DMS53 treated with DMSO at 0.1 percent for 48 hours (cell line): Measurements from ENCODE around the gene PCGF3.
"Not testable (repeated sequence)": the region's sequence is repeated elsewhere in the genome, so short reads cannot be mapped to it uniquely, and the experiment has no call there.

Source experiments
- DNase-seq: peaks from one replicate; lab custom pipeline; 2025; ENCODE audit not compliant: unreplicated experiment; lab: John Stamatoyannopoulos, UW

Gene PCGF3

DNA sequence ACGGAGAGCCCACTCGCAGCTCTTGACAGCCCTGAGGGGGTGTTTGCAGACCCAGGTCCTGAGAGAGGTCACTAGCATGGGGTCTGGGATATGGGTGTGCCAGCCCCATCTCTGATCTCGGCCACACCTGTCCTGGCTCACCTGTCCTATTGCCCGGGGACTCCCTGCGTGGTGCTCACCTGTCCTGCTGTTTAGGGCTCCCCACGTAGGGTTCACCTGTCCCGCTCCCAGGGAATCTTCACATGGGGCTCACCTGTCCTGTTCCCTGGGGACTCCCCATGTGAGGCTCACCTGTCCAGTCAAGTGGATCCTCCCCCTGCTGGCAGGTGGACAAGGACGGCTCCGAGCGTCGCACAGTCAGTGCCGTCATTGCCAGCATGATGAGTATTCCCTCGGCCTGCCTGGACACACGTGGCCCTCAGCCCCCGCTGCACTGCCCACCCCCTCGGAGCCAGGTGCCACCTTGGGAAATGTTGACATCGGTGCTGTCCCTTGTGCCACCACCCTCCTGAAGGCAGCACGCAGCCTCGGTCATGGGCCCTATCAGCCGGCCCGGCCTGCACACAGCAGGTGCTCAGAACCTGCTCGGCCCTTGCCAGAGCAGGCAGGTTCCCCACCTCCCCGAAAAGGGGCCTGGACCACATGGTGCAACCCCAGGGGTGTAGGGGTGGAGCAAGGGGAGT lies 23.0 kb upstream of the PCGF3 start:
- DNase-seq: peak; percentile 76

DNA sequence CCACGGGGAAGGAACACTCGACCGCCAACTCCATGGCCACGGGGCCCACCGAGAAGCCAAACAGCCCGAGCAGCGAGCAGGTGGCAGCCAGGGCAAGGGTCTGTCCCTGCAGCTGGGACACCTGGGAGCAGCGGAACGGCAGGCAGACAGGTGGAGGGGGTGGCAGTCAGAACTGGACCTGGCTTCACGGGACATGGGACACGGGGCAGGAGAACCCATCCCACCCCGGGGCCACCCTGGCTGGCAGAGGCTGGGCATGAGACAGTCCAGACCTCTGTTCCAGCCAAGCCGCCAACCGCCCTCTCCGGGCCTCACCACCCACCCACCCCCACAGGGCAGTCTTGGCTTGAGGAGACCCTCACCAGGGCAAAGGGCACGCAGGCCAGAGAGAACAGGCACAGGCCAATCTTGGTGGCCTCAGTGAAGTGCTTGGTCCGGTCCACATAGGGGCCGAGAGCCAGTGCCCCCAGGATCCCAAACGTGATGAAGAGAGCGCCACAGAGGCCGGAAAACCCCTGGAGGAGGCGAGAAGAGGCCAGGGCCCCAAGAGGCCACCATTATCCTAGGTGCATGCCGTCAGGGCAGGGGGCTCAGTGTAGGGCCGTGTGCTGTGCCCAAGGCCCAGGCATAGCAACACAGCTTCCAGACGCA lies 22.3 kb upstream of the PCGF3 start:
- DNase-seq: no peak

DNA sequence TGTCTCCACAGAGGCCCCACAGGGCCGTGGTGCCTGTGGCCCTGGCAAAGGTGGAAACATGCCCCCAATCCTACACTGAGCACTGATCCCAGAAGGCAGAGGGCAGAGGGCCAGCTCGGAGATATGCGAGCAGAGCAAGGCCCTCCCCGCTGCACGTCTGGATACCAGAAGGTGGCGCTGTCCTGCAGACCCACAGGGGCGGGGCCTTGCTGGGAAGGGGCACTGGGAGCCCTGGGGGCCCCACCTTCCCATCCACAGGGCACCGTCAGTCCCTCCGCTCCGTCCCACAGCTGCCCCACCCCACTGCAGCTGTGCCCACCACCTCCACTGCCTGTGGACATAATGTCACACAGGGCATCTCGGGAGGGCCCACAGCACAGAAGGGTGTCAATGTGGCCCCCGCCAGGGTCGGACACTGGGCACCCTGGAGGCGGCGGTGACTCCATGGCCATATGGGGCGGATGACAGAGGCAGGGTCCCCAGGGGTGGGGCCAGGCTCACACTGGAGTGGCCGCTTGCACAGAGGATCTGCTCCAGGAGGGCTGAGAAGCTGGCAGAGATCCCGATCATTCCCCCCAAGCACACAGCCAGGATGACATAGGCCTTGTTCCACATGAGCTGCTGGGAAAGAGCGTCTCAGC lies 21.5 kb upstream of the PCGF3 start:
- peak; percentile 52 for DNase-seq

DNA sequence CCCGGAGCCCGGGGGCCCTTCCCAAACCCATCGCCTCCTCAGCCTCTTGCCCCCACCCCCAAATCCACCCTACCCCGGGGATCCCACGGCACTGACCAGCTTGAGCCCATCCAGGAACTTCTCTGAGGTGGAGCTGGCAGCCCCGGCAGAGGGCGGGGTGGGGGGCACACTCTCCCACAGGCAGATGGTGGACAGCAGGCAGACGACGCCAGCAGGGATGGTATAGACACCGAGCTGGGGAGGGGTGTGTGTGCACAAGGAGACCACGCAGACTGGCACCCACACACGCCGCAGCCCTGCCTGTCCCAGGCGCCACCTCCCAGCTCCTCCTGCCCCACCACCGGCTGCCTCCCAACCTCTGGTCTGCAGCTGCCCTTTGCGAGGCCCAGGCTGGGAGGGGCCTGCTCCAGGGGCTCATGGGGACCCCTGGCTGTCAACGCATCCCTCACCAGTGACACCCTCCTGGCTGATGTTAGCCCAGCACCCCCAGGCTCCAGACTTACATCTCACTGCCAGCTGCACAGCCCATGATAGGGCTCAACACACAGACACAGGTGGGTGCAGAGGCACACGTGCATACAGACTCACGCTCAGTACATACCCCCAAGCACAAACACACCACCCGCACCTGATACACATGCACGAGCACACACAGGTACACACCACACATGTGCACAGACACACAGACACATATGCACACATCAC lies 20.9 kb upstream of the PCGF3 start:
- no peak for DNase-seq

DNA sequence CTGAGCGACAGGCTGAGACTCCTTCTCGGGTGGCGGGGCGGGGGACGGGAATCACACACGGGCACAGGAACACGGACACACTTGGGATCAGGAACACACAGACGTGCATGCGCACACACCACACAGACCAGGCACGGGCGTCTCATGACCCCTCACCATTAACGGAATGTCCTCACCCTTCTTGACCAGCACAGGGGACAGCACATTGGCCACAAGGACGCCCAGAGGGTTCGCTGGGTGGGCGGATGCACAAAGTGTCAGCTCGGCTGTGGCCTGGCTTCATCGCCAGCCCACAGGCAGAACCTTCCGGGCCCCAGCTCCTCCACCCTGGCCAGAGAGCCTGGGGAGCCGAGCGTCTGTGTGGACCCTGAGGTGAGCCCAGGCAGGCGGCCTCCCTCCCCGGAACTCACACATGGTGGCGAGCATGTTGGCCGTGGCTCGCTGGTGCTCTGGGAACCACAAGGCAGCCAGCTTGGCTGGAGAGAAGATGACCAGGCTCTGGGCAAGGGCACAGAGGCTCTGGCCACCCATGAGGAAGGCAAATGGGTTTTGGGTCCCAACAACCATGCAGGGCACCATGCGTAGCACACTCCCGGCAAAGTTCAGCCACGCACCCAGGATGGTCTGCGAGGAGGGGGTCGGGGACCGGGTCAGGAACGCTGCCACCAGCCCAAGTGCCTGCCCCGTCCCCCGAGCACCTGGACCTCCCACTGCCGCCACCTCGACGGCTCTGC lies 19.8 kb upstream of the PCGF3 start:
- DNase-seq: no peak

DNA sequence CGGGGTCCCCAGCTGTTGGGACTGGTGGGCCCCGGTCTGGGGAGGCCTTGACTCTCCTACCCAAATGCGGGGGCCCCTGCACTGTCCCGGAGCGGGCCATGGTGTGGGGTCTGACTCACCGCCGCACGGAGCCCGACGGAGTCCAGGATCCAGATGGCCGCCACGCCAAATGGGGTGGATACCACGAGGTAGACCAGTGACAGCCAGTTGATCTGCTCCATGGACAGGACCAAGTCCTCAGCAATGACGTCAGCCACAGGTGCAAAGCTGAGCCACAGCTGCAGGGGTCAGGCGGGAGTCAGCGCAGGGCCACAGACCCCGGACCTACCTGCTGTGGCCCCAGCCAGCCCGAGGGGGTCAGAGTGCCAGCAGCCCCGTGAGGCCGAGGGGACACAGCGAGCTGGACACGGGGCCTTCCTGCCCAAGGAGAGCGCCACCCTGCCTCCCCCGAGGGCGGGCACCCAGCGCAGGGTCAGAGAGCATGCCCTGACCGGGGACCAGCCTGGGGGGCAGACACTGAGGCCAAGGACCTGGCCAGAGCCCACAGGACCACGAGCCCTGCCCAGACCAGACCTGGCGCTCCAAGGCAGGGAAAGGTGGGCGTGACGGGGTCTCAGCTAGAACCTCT lies 19.1 kb upstream of the PCGF3 start:
- no peak for DNase-seq

DNA sequence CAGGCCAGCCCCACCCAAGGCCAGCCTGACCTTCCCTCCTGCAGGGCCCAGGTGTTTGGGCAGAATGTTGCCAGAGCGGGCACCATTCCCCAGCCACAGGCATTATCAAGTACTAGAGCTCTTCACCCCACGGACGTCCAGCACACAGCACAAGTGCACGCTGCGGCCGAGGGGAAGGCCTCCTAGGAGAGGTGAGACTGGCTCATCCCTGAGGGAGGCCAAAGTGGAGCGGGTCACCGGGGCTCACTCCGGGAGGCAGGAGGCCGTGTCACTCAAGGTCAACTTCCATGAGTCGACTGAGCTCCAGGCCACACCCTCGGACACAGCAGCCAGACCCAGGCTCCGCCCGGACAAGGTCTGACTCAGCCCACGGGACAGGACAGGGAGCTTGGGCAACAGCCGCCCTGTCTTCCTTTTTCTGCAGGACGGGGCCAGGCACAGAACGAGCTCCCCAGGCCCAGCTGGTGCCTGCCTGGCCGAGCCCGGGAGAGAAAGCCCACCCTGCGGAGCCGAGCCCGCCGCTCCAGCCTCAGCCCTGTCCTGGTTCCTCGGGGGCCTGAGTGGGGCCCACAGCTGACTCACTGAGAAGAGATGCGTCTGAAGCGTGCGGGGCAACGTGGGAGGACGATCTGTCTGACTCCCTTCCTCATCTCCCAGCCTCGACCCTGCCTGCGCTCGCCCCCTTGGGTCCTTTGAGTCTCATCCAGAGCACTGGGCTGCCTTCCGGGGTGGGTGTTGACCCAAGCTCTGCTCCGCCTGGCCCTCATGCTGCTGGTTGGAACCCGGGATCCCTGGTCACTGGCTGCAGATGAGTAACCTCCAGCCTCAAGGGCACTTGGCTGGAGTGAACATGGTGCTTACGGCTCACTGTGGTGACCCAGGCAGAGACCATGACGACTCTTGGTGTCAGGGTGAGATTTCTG lies 18.3 kb upstream of the PCGF3 start:
- DNase-seq: no peak

DNA sequence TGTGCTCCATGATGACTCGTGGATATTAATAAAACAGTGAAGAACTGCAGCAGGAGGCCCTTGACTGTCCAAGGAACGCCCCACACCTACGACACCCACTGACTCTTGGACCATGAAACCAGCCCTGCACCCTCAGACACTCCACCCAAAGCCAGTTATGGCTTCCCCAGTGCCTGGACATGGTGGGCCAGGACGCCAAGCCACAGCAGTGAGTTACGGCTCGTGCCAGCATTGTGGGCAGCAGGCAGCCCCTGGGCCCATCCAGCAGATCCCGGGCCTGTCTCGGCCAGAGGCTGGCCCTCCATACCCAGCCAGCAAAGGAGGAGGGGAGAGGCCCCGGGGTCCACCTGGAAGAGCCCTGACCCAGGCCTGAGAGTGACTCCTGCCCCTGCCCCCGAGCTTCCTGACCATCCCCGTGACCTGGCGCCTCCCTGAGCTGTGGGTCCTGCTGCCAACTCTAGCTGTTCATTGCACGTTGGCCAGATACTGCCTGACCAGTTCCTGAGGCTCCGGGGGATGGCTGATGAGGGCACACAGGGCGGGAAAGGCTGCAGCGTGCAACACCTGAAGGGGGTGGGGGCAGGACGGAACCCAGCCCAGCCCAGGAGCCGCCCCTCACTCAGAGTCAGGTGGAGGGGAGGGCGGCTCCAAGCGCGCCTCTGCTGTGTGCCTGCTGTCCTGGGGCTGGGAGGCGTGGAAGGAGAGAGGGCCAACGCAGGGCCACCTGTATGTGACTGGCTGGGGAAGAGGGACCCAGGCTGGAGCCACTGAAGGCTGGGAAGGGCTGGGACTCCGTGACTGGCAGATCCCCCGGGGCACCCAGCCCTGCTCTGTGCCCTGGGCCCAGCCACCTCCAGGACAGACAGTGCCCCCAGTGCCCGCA lies 17.4 kb upstream of the PCGF3 start:
- peak; percentile 50 for DNase-seq

DNA sequence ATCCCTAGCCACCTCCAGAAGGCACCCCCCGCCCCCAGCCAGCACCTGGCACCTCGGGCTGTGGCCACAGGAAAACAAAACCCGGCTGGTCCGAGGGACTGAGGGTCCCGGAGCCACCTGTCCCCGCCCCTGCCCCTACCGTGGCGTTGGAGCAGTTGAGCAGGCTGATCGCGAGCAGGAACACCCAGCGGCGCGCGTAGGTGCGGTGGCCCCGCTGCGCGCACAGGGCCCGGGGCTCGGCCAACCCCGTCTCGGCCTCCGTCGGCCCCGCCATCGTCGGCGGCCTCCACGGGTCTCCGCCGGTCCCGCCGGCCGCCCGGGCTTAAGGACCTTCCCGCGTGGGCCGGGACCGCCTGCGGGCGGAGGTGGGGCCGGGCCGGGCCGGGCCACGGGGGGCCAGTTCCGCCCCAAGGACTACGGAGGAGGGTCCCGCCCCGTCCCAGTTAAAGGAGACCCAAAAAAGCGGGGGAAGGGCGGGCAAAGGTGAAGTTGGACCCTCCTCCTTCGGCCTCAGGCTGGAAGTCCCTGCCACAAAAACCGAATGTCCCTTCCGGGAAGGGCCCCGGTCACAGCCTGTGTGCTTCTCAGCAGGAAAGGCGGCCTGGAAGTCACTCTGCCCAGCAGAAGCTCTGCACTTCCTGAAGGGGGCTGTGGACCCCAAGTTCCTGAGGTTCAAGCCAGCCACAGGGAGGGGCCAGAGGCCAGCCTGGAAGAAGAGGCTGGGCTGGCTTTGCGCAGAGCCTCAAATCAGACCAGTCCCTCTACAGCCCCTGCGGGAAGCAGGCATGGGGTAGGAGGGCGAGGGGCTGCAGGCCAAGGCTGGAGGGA lies 16.6 kb upstream of the PCGF3 start, which contains the start of gene SLC49A3:
Gene SLC49A3 (minus strand): TSS at position 298 of the 828 bp plus-strand sequence. CDS start 24 bp downstream, at position 274.
- peak; percentile 18 for DNase-seq

DNA sequence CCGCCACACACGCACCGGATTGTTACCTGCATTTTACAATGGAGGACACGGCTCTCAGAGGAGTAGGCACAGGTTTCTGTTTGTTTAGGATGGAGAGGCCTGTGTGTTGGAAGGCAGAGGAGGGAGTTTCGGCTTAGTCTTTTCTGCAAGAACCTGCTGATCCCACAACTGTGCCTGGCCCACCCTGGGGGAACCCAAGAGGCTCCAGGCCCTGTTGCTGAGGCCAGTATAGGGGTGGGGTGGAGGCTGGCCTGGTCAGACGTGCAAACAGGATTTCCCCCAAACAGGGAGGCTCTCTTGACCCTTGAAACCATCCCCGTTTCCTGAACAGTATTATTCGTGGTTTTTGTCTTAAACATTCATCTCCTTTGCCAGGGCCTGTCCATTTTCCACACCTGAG lies 15.9 kb upstream of the PCGF3 start:
- peak; percentile 46 for DNase-seq

DNA sequence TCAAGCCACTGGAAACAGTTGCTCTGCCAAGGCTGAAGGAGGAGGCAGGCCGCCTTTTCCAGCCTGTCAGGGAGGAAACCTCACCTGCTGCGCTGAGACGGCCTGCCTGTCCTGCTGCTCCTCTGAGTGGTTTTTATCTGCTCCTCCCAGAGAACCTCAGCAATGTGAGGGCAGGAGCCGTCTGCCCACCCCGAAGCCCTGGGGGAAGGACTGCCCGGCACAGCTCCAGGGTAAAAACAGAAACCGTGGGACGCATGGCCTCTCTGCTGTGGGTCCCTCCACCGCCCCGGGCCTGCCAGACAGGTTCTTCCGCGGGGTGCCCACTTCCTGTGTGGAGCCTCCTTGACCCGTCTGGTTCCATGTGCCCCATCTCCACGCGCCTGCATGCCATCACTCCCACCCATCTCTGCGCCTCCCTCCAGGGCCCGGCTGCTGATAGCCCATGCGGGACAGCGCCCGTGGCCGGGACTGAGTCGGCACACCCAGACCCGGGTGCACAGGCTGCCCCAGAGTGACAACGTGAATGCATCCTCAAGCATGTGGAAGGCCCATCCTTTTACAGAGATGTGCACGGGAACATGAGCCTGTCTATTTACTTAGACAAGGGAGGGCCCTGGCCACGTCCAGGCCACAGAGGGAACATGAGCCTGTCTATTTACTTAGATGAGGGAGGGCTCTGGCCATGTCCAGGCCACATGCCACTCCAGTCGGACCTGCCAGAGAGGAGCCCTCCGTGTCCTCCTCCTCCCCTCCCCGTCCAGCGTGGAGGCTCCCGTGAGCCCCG lies 12.7 kb upstream of the PCGF3 start:
- peak; percentile 62 for DNase-seq

DNA sequence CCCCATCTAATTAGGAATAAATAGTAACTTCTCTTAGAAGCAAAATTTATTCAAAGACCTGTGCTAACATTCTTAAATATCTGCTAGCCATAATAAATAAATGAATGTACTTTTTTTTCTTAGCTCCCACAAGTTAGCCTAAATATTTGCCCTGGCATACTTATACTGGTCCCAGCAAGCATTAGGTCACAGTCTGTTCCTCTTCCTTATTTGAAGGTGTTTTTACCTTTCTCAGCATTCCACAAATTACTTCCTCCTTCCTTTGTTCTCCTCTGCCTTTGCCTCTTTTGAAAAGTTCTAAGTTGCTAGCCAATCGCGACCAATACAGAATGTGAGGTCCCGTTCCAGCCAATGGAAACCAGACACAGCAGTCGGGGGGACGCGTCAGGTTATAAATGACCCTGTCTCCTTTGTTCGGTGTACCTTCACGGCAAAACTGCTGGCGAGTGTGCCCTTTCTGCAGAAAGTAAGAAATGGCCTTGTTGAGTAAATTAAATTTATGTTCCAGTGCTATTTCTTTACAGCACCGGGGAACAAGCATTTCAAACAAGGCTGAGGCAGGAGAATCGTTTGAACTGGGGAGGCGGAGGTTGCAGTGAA lies 11.2 kb upstream of the PCGF3 start:
- DNase-seq: not testable (repeated sequence)

DNA sequence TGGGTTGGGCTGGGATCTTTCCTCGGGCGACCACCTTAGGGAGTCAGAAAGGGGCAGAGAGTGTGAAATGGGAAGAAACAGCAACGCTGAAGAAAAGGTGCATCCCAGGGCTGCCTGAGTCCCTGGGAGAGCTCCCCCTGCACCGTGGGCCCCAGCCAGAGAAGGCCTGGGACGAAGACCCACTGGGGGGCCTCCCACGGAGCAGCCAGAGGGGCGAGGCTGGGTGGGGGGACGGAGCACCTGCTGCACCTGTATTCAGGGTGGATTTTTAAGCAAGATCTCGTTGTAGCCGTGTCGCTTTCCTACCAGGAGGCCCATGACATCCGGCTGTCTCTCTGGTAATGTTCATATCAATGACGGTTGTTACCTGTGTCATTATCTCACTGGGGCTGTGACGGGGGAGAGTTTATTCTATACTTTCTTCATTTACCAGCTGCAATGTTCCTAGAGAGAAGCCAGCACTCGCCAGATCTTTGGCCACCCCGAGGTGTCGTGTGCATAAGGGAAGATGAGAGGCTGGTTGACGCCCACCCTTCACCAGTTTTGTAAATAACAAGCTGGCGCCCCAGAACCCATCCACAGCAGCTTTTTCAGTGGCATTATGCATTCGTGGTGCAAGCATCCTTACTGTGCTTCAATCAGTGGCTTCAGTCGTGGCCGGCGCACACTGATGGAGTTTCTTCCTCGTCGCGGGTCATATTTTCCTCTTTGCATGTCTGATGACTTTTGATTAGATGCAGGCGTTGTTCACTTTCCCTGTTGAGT lies 5.6 kb upstream of the PCGF3 start:
- no peak for DNase-seq

DNA sequence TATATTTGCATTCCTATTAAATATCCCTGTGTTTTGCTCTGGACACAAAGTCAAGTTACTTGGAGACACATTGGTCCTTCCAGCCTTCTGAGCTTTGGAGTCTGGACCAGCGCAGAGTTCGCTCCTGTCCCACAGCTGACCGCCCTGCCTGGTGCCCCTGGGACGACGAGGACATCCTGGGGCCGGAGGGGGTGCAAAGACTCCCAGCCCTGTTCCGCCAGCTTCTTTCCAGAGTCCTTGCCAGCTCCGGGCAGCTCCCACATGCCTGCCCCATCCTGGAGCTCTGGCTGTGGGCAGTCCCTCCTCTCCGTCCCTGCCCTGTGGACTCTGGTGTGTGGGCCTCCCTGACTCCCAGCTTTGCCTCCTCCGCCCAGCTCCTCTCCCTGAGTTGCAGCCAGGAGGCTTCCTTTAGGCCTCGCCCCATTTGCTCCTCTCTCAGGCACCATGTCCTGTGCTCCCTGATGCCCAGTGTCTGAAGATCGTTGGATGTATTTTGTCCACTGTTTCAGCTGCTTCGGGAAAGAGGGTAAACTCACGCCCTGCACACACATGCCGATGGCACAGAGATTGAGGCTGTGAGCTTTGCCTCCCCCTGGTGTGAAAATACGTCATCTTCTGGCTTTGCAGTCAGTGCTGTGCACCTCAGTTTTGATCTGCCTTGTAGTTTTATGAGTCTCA lies 4.9 kb upstream of the PCGF3 start:
- no peak for DNase-seq

DNA sequence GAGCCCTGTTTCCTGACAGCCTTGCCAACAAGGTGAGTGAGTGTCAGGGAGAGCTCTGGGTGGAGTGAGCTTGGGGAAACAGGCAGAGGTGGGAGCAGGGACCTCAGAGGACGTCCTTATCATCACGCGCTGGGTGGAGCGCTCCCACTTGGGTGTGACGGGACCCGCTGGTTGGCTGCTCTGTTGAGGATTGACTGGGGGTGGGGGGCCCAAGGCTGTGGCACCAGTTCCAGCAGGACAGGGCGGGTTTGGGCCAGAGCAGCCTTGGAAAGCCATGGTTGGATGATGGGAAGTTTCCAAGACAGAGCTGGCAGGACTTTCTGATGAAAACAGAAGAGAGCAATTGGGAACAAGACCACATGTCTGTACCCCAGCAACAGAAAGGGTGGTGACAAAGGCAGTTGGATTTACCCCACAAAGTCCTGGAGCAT lies 3.0 kb upstream of the PCGF3 start:
- DNase-seq: no peak
